CD4-positive, alpha-beta T cell treated with Interleukin-12 subunit alpha and Interleukin-12 subunit beta, for 1 hour (primary cell): Measurements from ENCODE around the gene AQP1.

Source experiments
- DNase-seq: peaks from one replicate; pipeline ENCODE4 v3.0.0-alpha.2; 2020

AQP1 gene

DNA sequence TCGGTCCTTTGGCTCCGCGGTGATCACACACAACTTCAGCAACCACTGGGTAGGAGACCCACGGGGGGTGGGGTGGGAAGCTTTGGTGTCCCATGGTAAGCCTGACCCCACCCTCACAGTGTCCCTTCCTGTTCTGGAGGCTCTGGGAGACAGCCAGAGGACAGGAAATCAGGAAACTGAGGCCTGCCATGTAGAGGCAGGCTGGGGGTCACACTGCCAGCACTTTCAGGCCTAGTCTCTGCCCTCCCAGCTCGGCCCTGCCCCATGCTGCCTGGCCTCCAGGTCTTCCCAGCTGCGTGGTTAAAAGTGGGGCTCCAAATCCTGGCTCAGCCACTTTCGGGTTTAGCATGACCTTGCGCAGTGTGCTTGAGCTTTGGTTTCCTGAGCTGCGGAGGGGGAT, 10.9 kb downstream of the AQP1 start:
- DNase-seq = no peak

DNA sequence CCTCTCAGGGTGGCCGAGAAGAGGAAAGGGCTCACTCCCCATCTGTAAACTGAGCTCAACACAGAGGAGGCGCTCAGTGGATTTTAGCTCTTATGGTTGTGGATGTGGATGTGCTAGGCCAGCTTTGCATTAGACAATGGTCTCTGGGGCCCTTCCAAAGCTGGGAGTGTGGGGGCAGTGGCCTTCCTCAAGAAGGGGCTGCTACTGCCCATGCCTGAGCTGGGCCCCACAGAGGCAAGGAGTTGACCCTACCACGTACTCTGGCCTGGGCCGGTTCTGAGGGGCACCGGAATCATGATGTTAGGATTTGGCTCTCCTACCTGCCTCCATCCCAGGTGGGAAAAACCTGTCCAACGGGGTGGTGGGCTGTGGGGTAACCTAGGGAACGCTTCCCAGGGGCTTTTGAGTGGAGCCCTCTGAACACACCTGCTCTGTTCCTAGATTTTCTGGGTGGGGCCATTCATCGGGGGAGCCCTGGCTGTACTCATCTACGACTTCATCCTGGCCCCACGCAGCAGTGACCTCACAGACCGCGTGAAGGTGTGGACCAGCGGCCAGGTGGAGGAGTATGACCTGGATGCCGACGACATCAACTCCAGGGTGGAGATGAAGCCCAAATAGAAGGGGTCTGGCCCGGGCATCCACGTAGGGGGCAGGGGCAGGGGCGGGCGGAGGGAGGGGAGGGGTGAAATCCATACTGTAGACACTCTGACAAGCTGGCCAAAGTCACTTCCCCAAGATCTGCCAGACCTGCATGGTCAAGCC, 11.5 kb downstream of the AQP1 start:
- no peak for DNase-seq

GRCh38 chr7:30923774-30924413, 12.2 kb downstream of the AQP1 start:
- no peak for DNase-seq

GRCh38 chr7:30924624-30925023, 13.0 kb downstream of the AQP1 start:
- no peak for DNase-seq

DNA sequence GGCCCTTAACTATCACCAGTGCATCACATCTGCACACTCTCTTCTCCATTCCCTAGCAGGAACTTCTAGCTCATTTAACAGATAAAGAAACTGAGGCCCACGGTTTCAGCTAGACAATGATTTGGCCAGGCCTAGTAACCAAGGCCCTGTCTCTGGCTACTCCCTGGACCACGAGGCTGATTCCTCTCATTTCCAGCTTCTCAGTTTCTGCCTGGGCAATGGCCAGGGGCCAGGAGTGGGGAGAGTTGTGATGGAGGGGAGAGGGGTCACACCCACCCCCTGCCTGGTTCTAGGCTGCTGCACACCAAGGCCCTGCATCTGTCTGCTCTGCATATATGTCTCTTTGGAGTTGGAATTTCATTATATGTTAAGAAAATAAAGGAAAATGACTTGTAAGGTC, 13.5 kb downstream of the AQP1 start:
- no peak for DNase-seq

DNA sequence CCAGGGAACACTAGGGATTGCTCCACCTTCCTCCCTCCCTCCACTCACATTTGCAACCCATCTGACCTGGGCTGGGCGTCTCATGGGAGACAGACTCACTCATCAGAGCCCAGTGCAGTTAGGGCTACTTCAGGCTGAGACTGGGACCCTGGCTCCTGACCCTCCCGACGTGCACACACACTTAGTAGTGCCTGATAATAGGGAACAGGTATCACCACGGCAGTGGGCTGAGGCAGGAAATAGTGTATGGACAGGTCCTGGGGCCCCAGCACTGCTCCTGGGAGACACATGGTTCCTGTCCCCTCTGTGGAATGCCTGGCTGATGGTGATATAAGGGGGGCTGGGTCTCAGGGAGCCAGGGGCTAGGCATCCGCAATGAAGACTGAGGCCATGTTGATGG, 14.3 kb downstream of the AQP1 start:
- no peak for DNase-seq

DNA sequence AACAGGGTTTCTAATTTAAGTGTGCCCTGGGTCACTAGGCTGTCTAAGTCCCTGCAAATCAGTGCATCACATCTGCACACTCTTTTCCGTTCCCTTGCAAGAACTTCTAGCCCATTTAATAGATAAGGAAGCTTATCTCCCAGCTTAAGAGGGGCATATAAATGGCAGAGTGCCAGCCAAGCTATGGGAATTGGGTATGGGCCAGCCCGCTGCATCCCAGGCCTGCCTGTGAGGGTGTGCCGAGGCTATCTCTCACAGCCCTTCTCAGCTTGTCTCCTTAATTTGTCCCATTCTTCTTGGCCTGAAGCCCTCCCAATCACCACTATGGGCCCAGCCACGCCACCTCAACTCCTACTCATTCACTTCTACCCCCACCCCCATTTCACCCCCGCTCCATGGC, 14.7 kb downstream of the AQP1 start:
- no peak for DNase-seq

DNA sequence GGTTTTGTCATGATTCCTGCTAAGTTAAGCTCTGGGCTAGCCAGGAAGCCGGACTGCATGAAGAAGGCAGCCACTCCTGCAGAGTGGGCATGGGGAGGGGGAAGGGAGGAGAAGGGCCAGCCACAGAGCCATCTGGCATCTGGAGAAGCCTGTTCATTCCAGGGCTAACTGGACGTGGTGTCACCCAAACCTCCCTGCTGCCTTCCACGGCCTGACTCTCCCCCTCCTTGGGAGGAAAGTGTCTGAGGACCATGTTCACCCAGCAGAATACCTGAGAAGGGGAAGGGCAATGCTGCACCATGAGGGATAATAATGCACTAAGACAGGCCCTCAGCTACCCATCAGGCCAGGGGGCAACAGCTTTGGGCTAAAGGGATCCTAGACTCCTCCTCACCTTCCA, 15.4 kb downstream of the AQP1 start:
- no peak for DNase-seq

DNA sequence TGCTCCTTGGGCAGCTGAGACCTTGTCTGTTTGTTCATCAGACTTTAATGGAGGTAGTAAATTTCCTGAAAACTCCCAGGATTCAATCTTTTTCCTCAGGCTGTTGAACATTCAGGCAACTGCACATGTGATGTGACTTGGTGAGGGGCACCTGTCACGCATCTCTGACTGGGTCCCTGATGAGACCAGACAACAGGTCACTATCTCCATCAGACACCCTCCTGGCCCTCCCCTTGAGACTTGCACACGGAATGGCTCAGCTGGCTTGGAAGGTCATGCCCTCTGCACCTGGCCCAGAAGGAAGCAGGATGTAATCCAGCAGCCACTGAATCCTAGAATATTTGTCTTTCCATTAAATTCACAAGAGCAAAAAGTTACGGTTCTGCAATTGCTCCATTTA, 15.9 kb downstream of the AQP1 start:
- DNase-seq = no peak

GRCh38 chr7:30928254-30928872, 16.7 kb downstream of the AQP1 start:
- no peak for DNase-seq

- DNase-seq = no peak
Observed at GRCh38 chr7:30929686-30930085, 18.0 kb downstream of the AQP1 start.

GRCh38 chr7:30930621-30931020, 19.0 kb downstream of the AQP1 start:
- no peak for DNase-seq

DNA sequence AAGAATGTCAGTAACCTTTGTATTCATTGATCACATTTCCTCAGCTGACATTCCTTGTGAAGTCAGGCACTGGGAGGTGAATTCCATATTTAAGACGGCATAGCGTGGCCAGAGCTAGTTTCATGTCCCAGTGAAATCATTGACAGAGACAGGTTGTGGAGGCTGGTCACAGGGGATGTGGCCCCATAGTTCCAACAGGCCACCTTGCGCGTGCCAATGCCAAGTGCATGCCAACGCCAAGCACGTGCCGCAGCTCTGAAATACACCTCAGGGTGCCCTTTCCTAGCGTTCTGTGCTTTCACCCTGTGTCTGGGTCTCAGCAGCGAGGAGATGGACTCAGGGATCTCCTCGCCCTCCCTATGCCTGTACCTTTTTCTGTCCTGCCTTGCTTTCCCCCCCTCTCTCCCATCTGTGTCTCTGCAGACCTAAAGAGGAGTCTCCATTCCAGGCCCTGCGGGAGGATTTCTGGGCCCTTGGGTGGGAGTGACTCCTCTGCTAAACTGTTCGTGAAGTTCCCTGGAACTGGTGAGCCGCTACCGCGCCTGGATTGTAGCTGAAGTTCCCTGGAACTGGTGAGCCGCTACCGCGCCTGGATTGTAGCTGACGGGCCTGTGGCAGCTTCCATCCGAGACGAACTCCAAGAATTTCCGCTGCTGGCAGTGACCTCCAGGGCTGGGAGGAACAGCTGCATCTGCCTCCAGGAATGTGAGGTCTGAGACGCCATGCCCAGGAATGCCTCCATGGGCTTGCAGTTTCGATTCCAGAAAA, 19.7 kb downstream of the AQP1 start:
- DNase-seq = no peak

GRCh38 chr7:30931929-30932540, 20.4 kb downstream of the AQP1 start:
- no peak for DNase-seq

DNA sequence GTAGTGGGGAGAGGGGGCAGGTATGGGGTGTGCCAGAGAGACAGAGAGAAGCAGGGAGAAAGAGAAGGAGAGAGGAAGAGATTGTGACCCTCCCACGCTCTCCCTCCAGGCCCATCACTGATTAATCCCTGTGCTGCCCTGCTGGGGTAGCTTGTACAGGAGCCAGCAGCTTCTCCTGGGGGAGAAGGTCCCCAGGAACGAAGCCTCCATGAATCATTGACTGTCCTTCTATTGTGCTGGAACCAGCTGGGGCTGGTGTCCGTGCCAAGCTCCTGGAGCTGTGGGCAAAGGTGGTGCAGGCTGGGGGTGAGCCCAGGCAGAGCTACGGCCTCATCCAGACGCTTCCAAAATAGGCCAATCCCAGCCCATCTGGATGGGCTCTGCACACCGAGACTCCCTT, 20.9 kb downstream of the AQP1 start:
- no peak for DNase-seq

- DNase-seq = no peak
Observed at GRCh38 chr7:30933124-30933974, 21.7 kb downstream of the AQP1 start.

- DNase-seq = no peak
Observed at GRCh38 chr7:30934225-30934624, 22.6 kb downstream of the AQP1 start.

- DNase-seq = no peak
Observed at GRCh38 chr7:30934732-30935568, 23.3 kb downstream of the AQP1 start.

DNA sequence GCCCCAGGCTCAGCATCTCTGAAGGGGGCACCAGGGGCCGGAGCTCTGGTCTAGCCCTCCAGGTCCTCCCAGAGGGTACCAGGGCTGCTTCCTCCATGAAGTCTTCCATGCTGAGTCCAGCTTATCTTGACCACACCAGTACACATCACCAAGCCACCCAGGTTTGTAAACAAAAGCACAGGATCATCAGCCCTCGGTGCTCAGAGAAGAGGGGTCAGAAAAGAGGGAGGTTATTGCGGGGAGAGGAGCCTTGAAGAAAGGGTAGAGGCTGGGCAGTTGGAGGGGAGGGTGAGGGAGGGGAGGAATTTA, 23.9 kb downstream of the AQP1 start:
- DNase-seq = no peak

DNA sequence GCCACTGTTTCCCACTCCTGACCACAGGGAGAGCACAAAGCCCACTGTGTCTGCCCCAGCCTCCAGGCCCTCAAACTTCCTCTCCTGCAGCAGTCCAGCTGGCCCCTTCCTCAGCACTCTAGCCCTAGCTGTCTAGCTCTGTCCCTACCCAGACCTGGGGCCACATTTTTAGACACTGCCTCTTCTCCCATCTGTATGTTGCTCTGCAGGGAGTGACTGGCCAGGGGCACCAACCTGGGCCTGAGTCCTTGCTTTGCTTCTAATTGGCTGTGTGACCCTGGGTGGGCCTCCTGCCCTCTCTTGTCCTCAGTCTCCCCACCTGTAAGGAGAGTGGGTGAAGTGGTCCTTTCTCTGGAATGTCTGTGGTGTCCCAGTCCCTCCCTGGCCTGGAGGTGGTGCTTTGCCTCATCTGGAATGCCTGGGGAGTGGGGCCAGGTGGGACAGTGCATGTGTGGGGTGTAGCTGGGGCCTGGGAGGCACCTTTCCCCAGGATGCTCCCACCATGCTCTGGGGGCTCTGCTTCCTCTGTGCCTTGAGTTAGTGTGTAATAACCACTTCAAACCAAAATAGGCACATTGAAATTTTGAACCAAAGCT, 25.1 kb downstream of the AQP1 start:
- no peak for DNase-seq

DNA sequence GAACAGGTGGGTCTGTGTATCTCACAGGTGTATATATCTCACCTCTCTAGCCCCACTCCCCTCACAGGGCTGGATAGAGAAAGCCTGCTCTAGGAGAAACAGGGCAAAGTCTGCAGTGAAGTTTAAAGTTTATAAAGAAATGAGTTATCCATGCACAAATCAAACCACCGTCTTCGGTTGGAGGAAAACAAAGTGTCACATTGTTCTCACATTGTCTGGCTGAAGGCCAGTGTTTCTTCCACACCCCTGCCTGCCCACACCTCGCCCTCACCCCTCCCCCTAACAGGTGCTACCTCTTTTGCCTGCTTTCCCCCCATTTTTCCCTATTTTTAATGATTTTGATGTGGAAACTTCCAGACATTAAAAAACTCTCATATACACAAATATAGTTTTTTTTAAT, 25.8 kb downstream of the AQP1 start:
- DNase-seq = no peak
